Left renal cortex interstitium (tissue), 4 donors: ENCODE data around the gene ITIH2. TPM values are rescaled to one million over a fixed set of nuclear protein-coding genes. Genes with fewer than 3 reads are reported as not detected.
"Not testable (repeated sequence)": the region's sequence is repeated elsewhere in the genome, so short reads cannot be mapped to it uniquely, and the experiment has no call there.

ENCODE experiments used
- DNase-seq, 4 donors: peaks; one replicate each; pipeline ENCODE4 v3.0.0-alpha.2; 2013; ENCODE audit warnings: low read depth in 4 of 4, low spot score in 2 of 4, missing footprints in 1 of 4
- polyA plus RNA-seq, 4 donors: library from polyadenylated mRNA; unstranded; fragments of 120-200 nt; gene quantifications; one replicate each; pipeline ENCODE4 v1.2.1, GENCODE V29; 2013; ENCODE audit not compliant: insufficient read length in 4 of 4

The ITIH2 gene
- polyA plus RNA-seq, 4 donors: 0.35 to 16.3 (median 0.43) TPM

DNA sequence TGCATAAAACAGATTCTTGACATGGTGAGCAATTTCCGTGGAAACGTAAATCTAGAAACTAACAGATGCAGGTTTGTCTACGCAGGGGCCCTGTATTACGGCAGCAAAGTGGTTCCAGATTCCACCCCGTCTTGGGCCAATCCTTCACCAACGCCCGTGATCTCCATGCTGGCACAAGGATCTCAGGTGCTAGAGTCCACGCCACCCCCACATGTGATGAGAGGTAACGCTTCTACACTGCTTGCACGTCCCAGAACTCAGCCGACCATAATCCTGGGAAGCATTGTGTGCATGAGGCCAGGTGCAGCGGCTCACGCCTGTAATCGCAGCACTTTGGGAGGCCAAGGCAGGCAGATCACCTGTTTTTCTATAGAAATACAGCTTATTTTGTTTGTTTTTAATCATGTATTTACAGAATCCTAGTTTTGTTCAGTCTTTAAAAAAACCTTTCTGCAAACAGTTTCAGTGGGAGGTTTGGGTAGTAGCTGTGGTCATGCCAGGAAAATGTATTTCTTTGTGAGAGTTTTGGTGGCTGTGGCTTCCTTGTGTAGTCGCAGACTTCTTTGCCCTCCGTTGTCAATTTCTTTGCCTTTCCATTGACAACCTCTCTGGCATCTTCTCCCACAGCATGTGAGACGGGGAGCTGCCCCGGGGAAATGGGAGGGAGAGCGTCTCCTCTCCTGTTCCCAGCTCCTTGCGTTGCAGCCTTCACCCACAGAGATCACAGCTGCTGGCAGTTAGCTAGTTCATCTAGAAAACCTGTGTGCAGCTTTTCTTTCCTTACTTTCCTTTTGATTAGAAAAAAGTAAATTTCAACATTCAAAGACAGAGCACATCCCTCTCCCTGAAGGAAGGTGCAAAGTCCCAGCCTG, 35.7 kb downstream of the ITIH2 start:
- DNase-seq: no peak

DNA sequence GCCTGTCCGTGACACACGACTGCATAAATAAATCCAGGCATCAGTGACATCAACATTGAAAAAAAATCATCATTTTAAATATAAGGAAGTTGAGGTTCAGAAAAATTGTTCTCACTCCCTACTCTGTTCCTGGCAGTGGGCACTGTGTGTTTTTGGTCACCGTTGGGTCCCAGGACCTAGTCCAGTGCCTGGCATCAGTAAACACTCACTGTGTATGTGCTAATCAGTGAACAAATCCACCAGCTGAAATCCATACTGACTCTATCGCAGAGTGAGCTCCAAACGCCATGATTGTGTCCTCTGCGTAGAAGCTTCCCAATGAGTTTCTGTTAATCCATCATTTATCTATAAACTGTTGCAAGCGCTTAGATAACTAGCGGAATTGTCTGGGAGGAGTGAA, 41.2 kb downstream of the ITIH2 start:
- DNase-seq: no peak

DNA sequence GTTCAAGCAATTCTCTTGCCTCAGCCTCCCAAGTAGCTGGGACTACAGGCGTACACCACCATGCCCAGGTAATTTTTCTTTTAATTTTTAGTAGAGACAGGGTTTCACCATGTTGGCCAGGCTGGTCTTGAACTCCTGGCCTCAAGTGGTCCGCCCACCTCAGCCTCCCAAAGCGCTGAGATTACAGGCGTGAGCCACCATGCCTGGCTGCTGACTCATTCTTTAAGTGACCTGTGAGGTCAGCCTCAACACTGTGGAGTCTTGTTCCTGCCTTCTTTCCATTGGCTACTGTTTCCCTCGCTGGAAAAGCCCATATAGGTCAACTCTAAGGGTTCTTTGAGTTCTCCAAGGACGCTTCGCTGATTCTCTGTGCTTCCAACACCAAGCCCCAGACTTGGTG, 45.5 kb downstream of the ITIH2 start:
- DNase-seq: not testable (repeated sequence)

DNA sequence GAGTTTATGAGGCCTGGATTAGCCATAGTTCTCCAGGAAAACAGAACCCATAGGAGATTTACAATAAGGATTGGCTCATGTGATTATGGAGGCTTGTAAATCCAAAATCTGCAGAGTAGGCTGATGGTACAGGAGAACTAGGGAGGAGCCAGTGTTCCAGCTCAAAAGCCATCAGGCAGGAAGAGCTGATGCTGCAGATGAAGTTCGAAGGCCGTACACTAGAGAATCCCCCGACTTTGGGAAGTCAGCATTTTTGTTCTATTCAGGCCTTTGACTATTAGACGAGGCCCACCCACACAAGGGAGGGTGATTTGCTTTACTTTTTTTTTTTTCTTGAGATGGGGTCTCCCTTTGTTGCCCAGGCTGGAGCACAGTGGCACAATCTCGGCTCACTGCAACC, 47.1 kb downstream of the ITIH2 start:
- DNase-seq: no peak

DNA sequence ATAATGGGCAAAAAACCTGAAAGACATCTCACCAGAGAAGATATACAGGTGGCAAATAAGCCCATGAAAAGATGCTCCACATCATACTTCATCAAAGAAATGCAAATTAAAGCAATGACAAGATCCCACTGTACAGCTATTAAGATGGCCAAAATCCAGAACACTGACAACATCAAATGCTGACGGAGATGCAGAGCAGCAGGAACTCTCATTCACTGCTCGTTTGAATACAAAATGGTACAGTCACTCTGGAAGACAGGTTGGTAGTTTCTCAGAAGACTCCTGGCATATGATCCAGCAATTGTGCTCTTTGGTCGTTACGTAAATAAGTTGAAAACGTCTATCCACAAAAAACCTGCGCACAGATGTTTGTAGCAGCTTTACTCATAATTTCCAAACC, 49.1 kb downstream of the ITIH2 start:
- no peak for DNase-seq

DNA sequence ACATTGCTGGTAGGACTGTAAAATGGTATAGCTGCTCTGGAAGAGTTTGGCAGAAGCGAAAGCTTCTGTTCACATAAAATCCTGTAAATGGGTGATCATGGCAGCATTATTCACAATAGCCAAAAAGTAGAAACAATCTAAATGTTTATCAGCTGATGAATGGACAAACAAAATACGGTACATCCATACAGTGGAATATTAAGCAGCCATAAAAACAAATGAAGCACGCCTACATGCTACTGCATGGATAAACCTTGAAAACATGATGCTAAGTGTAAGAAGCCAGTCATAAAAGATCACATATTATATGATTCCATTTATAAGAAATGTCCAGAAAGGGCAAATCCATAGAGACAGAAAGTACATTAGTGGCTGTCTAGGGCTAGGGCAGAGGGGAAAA, 52.0 kb downstream of the ITIH2 start:
- no peak for DNase-seq

DNA sequence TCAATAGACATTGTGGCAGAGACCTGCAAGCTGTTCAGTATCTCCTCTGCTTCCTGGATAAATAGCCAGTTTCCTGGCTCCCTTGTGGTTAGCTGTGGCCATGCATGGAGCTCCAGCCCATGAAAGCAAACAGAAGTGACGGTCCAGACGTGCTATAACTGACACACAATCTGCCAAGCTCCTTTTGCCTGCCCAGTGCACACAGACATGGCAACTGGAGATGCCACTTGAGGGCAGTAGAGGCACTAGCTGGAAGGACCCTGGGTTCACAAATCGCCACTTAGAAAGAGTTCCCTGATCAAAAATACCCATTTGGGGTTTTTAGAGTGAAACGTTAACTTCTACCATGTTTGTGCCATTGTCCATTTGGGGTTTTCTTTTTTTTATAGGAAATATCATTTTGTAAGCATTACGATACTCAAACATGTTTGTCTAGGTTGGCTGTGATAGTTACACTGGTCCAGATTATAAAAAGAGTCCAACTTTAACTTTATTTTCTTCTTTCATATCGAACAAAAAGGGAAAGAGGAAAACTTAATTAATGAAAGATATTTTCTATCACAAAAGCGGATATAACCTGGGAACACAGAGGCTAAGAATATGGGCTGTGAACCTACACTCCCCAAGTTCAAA, 53.4 kb downstream of the ITIH2 start:
- DNase-seq: no peak

DNA sequence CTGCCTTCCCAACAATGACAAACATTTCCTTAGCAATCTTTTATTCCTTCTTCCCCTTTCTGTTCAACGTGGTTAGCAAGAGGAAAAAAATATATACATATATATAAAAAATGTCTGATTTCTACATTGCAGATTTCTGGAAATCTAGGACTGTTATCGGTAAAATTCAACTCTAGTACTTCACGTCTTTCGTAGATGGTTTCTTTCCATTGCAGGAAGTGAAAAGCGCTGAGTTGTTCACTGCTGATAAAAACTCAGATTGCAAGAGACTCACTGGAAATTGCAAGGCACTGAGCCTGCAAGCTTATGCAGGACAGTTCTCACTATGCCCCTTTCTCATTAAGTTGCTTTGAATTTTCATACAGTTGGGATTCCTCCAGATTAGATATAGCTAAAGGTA, 60.8 kb downstream of the ITIH2 start:
- DNase-seq: no peak

DNA sequence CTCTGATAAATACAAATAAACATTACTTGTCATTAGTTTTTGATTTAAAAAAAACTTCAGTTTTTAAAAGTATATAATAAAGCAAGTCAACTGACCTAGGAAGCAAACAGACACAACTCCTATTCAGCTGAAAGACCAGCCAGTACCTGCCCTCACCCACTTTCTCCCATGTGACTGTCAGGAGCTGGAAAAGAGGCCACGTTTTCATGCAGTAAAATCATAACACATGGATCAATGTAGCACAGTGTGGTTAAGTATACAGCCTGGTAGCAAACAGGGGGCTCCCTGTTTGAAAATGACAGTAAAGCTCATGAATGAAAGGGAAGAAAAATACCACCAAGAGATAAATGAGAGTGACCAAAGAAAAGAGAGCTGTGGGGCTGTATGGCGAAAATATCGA, 63.1 kb downstream of the ITIH2 start:
- no peak for DNase-seq

DNA sequence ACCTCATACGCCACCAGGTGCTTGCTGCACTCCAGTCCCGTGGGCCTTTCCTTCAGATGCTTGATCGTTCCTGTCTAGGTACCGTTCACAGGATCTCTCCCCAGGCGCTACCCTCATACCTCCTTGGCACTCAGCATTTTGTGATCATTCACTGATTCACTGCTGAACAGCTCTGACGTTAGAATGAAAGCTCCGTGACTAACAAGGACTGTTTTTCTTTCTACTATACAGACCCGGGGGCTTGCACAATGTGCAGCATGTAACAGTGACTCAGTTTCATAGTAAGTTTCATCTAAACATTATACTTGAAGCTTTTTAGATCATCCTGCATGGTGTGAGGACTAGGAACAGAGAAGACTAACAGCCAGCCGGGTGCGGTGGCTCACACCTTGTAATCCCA, 64.1 kb downstream of the ITIH2 start:
- no peak for DNase-seq

DNA sequence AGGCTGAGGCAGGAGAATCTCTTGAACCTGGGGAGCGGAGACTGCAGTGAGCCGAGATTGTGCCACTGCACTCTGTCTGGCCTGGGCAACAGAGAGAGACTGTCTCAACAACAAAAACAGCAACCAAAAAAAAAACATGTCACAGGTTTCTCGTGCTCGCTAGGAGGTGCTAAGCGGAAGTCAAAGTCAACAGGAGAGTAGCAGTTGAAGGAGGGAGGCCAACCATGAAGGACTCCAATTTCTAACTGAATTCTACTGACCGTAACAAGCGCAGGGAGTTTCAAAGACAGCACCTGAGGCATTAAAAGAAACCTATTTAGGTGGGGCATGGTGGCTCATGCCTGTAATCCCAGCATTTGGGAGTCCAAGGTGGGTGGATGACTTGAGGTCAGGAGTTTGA, 65.3 kb downstream of the ITIH2 start:
- DNase-seq: no peak

DNA sequence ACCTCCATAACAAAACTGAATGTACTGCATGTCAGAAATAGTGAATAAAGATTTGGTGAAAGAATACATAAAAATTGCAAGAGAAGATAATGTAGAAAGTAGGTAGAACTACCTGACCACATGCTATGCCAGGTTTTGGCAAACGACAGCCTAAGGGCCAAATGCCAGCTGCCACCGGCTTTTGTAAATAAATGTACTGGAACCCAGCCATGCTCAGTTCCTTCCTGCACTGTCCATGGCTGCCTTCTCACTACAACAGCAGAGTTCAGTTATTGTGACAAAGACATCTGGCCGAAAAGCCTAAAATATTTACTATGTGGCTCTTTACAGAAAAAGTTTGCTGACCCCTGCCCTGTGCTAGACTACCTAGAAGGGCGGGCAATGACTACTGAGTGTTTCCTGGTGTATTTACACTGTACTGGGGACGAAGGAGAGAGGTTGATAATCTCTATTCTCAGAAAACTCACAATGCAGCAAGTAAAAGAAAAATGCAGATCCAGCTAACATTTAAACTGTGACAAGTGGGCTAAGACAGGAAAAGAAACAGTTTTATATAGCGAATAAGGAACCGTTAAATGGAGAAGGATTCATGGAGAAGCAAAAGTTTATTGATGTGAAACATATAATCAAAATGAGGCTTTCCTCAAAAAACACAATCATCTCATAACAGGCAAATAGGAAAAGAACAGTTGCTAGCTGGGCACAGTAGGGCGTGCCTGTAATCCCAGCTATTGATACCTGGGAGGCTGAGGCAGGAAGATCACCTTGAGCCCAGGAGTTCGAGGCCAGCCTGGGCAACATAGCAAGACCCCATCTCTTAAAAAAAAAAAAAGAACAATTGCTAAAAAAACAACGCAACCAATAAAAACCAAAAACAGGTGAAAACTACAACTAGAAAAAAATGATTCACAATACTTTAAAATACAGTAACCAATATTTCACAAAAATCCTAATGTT, 71.0 kb downstream of the ITIH2 start:
- no peak for DNase-seq

DNA sequence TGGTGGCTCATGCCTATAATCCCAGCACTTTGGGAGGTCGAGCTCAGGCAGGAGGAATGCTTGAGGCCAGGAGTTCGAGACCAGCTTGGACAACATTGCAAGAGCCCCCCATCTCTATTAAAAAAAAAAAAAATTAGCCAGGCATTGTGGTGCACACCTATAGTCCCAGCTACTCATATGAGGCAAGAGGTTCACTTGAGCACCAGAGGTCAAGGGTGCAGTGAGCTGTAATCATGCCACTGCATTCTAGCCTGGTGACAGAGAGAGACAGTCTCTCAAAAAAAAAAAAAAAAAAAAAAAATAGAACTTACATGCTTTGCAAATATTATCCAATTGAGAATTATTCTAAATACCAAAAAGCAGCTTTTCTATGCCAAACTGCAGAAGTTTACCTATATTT, 73.7 kb downstream of the ITIH2 start:
- DNase-seq: no peak

DNA sequence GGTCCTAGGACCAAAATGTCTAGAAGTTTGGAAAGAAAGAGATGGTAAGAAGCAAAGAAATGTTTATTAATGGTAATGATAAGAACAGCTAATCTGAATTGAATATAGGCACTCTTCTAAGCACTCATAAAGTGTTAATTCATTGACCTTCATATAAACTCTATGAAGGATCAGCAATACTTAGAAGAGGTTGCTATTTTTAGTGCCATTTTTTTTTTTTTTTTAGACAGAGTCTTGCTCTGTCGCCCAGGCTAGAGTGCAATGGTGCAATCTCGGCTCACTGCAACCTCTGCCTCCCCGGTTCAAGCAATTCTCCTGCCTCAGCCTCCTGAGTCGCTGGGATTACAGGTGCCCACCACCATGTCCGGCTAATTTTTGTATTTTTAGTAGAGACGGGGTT, 79.1 kb downstream of the ITIH2 start:
- DNase-seq: not testable (repeated sequence)

DNA sequence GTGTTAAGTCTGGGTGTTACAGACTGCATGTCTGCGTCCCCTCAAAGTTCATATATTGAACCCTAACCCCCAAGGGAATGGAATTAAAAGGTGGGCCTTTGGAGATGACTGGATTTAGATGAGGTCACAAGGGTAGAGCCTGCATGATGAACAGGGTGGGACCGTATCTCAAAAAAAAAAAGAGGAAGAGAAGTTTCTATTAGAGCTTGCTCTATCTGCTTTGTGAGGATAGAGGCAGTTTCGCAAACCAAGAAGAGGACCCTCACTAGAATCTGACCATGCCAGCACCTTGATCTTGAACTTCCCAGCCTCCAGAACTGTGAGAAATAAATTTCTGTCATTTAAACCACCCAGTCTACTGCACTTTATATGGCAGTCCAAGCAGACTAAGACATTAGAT, 83.3 kb downstream of the ITIH2 start:
- no peak for DNase-seq

DNA sequence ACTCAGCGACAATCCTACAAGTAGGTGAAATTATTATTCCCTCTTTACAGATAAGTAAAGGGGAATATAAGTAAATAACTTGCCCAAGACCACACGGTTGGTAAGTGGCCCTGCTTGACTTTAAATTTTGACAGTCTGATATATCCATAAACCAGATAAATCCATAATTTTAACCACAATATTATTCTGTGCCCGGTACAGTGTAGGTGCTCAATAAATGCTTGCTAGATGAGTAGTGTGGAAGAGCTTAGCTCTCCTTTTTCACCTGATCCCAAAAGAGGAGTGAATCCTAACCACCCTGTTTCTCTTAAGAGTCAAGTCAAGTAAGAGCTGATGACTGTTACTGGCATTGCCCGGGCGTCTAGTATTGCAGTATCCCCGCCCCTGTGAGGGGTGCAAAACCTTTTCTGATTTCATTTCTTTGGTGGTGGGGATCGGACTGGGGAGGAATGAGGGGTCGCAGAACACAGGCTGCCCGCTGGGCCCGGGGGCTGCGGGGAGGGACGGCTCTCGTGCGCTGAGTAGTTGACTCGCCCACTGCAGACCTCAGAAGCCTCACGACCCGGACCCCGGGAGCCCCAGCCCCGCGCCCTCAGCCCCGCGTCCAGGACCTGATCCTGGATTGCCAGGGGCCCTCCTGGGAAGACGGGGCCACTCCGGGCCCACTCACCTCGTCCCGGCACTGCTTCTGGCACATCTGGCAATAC, 84.2 kb downstream of the ITIH2 start:
- DNase-seq: peak in 2 of 4 donors; percentile 3 to 5

DNA sequence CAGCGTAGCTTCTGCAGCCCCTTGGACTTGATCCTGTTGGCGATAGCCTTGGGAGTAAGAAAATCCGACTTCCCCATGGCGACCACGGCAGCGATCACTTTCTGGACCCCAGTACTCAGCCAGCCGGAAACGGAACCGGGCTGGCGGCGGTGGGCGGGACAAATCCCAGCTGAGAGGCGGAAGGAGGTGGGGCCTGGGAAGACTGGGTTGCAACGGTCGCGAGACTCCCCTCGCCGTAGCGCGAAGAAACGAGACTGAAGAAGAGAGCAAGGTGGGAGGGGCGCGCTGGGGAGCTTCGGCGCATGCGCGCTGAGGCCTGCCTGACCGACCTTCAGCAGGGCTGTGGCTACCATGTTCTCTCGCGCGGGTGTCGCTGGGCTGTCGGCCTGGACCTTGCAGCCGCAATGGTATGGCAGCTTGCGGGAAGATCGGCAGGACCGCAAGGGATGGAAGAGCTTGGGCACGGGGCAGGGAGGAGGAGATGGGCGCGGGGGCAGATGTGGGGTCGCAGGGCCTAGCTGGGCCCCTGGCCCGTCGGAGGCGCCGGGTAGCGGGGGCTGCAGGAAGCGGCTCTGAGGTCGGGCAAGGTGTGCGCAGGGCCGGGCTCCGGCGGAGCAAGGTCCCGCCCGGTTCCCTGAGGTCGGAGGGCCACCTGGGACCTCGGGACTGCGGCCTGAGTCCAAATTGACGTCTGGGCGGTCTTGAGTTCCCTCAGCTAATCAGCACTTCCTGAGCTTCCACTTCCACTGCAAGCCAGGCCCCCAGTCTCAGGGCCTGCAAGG, 84.9 kb downstream of the ITIH2 start, which contains the start of the genes ATP5F1C and KIN:
Gene ATP5F1C (plus strand): TSS at position 321 of the 782 bp plus-strand sequence. CDS start 31 bp downstream, at position 352.
Gene KIN (minus strand): TSS at position 137 of the 782 bp plus-strand sequence. CDS start 60 bp downstream, at position 77.
- DNase-seq: peak; percentile 84 to 95 (median 94)

DNA sequence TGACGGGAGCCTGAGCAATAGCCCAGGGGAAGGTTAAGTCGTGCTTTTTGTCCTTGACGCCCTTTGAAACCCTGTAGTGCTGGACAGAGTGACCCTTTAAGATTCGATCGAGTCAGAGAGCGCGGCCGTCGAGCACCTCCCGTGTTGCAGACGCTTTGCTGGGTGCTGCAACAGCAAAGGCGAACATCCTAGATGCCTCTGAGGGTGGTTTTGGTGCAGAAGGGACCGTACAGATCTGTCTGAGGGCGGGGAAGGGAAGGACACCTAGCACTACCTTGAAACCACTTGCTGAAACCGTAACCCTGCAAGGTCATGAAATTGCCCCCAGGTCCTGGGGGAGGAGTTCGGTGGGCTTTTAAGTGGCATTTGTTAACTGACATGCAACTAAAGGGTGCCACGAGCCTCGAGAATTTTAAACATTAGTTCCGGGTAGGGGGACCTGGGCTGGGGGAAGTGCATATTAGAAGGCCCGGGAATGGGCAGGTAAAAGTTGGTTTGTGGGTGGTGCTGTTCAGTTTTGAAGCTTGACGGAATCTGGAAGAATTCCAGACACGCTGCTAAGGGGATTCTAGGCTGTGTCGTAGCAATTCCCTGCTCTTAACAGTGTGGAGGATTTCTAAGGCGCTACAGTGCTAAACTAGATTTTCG, 85.6 kb downstream of the ITIH2 start:
- peak; percentile 13 to 39 (median 36) for DNase-seq

DNA sequence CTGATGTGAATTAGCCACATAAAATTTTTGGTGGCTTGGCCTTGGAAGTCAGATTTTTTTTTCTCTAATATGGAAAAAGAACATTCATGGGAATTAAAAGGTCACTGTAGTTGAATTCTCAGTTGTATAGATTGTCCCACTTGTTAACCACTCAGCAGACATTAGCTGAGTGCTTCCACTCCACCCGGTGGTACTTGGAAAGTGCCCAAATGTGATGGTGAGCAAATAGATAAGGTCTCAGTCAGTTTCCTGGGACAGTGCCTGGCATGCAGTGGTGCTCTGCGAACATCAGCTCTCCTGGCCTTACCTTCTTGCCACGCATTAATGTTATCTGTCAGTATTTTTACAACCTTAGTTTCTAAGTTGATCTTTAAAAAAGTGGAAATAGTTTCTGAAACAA, 86.3 kb downstream of the ITIH2 start:
- no peak for DNase-seq
